Breast epithelium (tissue), 3 donors: Measurements from ENCODE around the gene KCTD14.

Source experiments
- CTCF ChIP-seq, 3 donors: fragments of 450-650 bp; IDR thresholded peaks; one replicate each; pipeline ENCODE4 v1.5.1; 2016 to 2017; ENCODE audit warnings: antibody characterized with exemption in 3 of 3, mild to moderate bottlenecking in 3 of 3, moderate library complexity in 3 of 3
- POLR2AphosphoS5 ChIP-seq, 3 donors: sonication (generic); formaldehyde crosslinking; IDR thresholded peaks; one replicate each; pipeline ENCODE4 v1.6.1; 2017; ENCODE audit warnings: antibody characterized with exemption in 3 of 3

DNA sequence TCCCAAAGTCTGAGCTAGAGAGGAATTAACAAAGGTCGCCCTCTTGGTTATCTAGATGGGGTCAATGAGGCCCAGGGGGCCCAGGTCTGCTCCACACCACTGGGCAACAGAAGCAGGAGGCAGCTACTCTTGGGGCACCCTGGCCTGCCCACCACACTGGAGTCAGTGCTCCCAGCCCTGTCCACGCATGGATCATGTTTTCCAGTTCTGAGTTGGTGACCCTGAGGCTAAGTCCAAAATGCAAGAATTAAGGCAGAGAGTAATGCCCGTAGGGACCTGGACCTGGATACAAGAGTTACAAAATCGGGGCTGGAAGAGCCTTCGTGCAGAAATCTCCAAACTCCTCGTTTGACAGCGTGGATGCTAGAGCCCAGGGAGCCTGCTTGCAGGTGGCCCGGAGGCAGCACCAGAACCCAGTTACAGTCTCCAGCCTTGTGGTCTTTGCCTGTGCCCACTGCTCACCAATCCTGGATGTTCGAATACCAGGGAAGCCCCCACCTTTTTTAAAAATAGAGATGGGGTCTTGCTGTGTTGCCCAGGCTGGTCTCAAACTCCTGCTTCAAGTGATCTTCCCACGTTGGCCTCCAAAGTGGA lies 34.5 kb upstream of the KCTD14 start:
- no peak for TF ChIP-seq CTCF (IDR thresholded peaks at IDR 0.05)
- no peak for TF ChIP-seq POLR2AphosphoS5 (IDR thresholded peaks at IDR 0.05)
